IMR-90 (cell line): ENCODE data around the gene NRM. TPM values are rescaled to one million over a fixed set of nuclear protein-coding genes. Genes with fewer than 3 reads are reported as not detected.

Experiments
- ATAC-seq: fragments of 200-7000 bp; cut with Tn5 transposase; 2 replicates; pipeline ENCODE4 v1.9.1; 2020; ENCODE audit warnings: low read depth, mild to moderate bottlenecking, moderate library complexity
- BruUV-seq: library from RNA; stranded (reverse); fragments of 400-500 nt; replicated peaks from 2 replicates; lab custom pipeline; 2021; lab: Mats Ljungman, UMichigan
- CTCF ChIA-PET: fragments of 300-600 bp; formaldehyde crosslinking; extraction: SDS; loops from one replicate; lab custom pipeline; 2021; ENCODE audit warnings: antibody characterized with exemption; lab: Yijun Ruan, JAX
- POLR2A ChIA-PET: fragments of 300-600 bp; sonication (Branson Sonifier 250); formaldehyde crosslinking; loops from one replicate; lab custom pipeline; 2022; ENCODE audit warnings: antibody characterized with exemption; ENCODE audit not compliant: unreplicated experiment; lab: Charles Lee
- DNase-seq: peaks from one replicate; pipeline ENCODE4 v3.0.0; 2013
- H2AFZ ChIP-seq: replicated peaks from 2 replicates; pipeline ENCODE3; 2013; ENCODE audit warnings: low read length, mild to moderate bottlenecking; ENCODE audit not compliant: poor library complexity
- H2AK5ac ChIP-seq: 2 replicates; pipeline ENCODE4 v1.6.1; 2013; ENCODE audit warnings: low read depth, low read length, inconsistent platforms
- H2AK9ac ChIP-seq: replicated peaks from 2 replicates; pipeline ENCODE3; 2013; ENCODE audit warnings: mild to moderate bottlenecking, low read depth, low read length, moderate library complexity; ENCODE audit not compliant: poor library complexity
- H2BK120ac ChIP-seq: 2 replicates; pipeline ENCODE4 v1.6.1; 2013; ENCODE audit warnings: low read depth, low read length, inconsistent platforms
- H2BK15ac ChIP-seq: 3 replicates; pipeline ENCODE4 v1.6.1; 2013; ENCODE audit warnings: low read depth, low read length, inconsistent platforms
- H2BK20ac ChIP-seq: 2 replicates; pipeline ENCODE4 v1.6.1; 2013; ENCODE audit warnings: low read depth, mild to moderate bottlenecking, inconsistent platforms, low read length, moderate library complexity
- H2BK5ac ChIP-seq: 2 replicates; pipeline ENCODE4 v1.6.1; 2013; ENCODE audit warnings: mild to moderate bottlenecking, low read depth, low read length, inconsistent platforms; ENCODE audit not compliant: poor library complexity, severe bottlenecking
- H3K14ac ChIP-seq: replicated peaks from 2 replicates; pipeline ENCODE4 v1.6.1; 2013; ENCODE audit warnings: low read depth, low read length, inconsistent platforms
- H3K18ac ChIP-seq: 2 replicates; pipeline ENCODE4 v1.6.1; 2013; ENCODE audit warnings: low read depth, low read length, control low read depth
- H3K23ac ChIP-seq: 2 replicates; pipeline ENCODE4 v1.6.1; 2013; ENCODE audit warnings: low read depth, low read length, inconsistent platforms
- H3K27ac ChIP-seq: 2 replicates; pipeline ENCODE4 v1.5.1; 2013; ENCODE audit warnings: mild to moderate bottlenecking, control low read depth, low read length; ENCODE audit not compliant: insufficient read depth
- H3K27me3 ChIP-seq: 2 replicates; pipeline ENCODE4 v1.6.1; 2013; ENCODE audit warnings: low read length; ENCODE audit not compliant: control insufficient read depth, insufficient read depth
- H3K36me3 ChIP-seq: 2 replicates; pipeline ENCODE4 v1.6.1; 2013; ENCODE audit warnings: low read length, mixed read lengths; ENCODE audit not compliant: control insufficient read depth, insufficient read depth
- H3K4ac ChIP-seq: 2 replicates; pipeline ENCODE4 v1.6.1; 2013; ENCODE audit warnings: low read depth, low read length, inconsistent platforms
- H3K4me1 ChIP-seq: 2 replicates; pipeline ENCODE4 v1.6.1; 2013; ENCODE audit warnings: low read length, mixed read lengths; ENCODE audit not compliant: control insufficient read depth, insufficient read depth
- H3K4me2 ChIP-seq: 2 replicates; pipeline ENCODE4 v1.6.1; 2013; ENCODE audit warnings: low read depth, mild to moderate bottlenecking, control low read depth, low read length, moderate library complexity
- H3K4me3 ChIP-seq: 2 replicates; pipeline ENCODE4 v1.5.1; 2013; ENCODE audit warnings: low read depth, mild to moderate bottlenecking, control low read depth, low read length, moderate library complexity; ENCODE audit not compliant: insufficient read depth
- H3K56ac ChIP-seq: 2 replicates; pipeline ENCODE4 v1.6.1; 2013; ENCODE audit warnings: low read length, inconsistent platforms; ENCODE audit not compliant: insufficient read depth; ENCODE audit errors: extremely low read depth
- H3K79me1 ChIP-seq, 2 experiments: 2 replicates each; pipeline ENCODE4 v1.6.1; 2013; ENCODE audit warnings: low read length in 2 of 2, inconsistent platforms in 1 of 2, low read depth in 1 of 2
- H3K9ac ChIP-seq: 2 replicates; pipeline ENCODE4 v1.6.1; 2013; ENCODE audit warnings: low read depth, low read length, control low read depth
- H3K9me1 ChIP-seq: 2 replicates; pipeline ENCODE4 v1.6.1; 2013; ENCODE audit warnings: low read length, inconsistent platforms; ENCODE audit not compliant: insufficient read depth
- H3K9me3 ChIP-seq: 2 replicates; pipeline ENCODE4 v1.6.1; 2013; ENCODE audit warnings: low read length; ENCODE audit not compliant: control insufficient read depth, insufficient read depth
- H4K20me1 ChIP-seq: 2 replicates; pipeline ENCODE4 v1.6.1; 2013; ENCODE audit warnings: low read length, inconsistent platforms; ENCODE audit not compliant: insufficient read depth
- H4K5ac ChIP-seq: 2 replicates; pipeline ENCODE4 v1.6.1; 2013; ENCODE audit warnings: mild to moderate bottlenecking, low read depth, low read length, control low read depth
- H4K8ac ChIP-seq, 2 experiments: 2 replicates each; pipeline ENCODE4 v1.6.1; 2013; ENCODE audit warnings: low read depth in 2 of 2, low read length in 2 of 2, control low read depth in 1 of 2, inconsistent platforms in 1 of 2
- H4K91ac ChIP-seq: 2 replicates; pipeline ENCODE4 v1.6.1; 2013; ENCODE audit warnings: low read depth, low read length, inconsistent platforms; ENCODE audit not compliant: insufficient read depth
- BHLHE40 ChIP-seq: fragments of 150-350 bp; IDR thresholded peaks from 2 replicates; pipeline ENCODE4 v1.6.1; 2016; ENCODE audit warnings: mild to moderate bottlenecking, low read depth, low read length
- RFX5 ChIP-seq: IDR thresholded peaks from 2 replicates; pipeline ENCODE4 v1.8.0; 2012; ENCODE audit warnings: low read depth, mild to moderate bottlenecking, low read length, moderate library complexity
- SMC3 ChIP-seq: fragments of 150-350 bp; IDR thresholded peaks from 2 replicates; pipeline ENCODE4 v1.6.1; 2016; ENCODE audit warnings: low read depth, mild to moderate bottlenecking, antibody characterized with exemption, low read length, moderate library complexity
- WGBS, 2 experiments: methylation state at CpG; one replicate each; pipeline versions ENCODE4 v1.1.5 to v1.1.7; 2013; ENCODE audit warnings: missing lambda C conversion rate in 2 of 2; ENCODE audit not compliant: insufficient read length in 1 of 2; ENCODE audit errors: extremely low coverage in 2 of 2; 5-methylcytosine and 5-hydroxymethylcytosine counted together
- dilution Hi-C: fragments of 300-500 bp; cut with HindIII; formaldehyde crosslinking; loops from one replicate; pipeline ENCODE4 v1.14.3; 2018; ENCODE audit warnings: low sequenced_read_pairs; ENCODE audit not compliant: unreplicated experiment
- in situ Hi-C: fragments of 300-500 bp; cut with MboI; formaldehyde crosslinking; loops from 3 replicates; pipeline ENCODE4 v1.14.3; 2019; ENCODE audit warnings: low sequenced_read_pairs, inconsistent platforms, mixed read lengths
- intact Hi-C: fragments of 100-400 bp; cut with micrococcal nuclease; formaldehyde crosslinking; loops from 2 replicates; pipeline ENCODE4 v1.10.0; 2022
- polyA plus RNA-seq, 3 experiments: library from polyadenylated mRNA; depleted of rRNA; stranded (reverse); fragments of >200 nt; gene quantifications; 2 replicates each; pipeline ENCODE4 v1.2.3, GENCODE V29; 2012; ENCODE audit warnings: low replicate concordance in 1 of 3
- total RNA-seq: library from RNA; depleted of rRNA; stranded (reverse); fragments of >200 nt; gene quantifications from 2 replicates; pipeline ENCODE4 v1.2.3, GENCODE V29; 2012

Gene NRM
- total and polyA plus RNA-seq, 2 of the 4 experiments (the other 2 are of a cell fraction), result 2.2 to 27.0 TPM

- in situ Hi-C loops, result no loop called here
- H2BK15ac ChIP-seq, result no peak overlapping the region
- TF ChIP-seq RFX5 (no peak), SMC3 (no peak), BHLHE40 (no peak)
- ChIA-PET CTCF (no interaction called here), POLR2A (no interaction called here)
- no peak overlapping the region for H3K56ac ChIP-seq
- no peak overlapping the region for H2AK9ac ChIP-seq
- BruUV-seq, result no TSS peak
- no peak overlapping the region for H4K91ac ChIP-seq
- no peak overlapping the region for H3K4me3 ChIP-seq
- H4K5ac ChIP-seq, result no peak overlapping the region
- no peak overlapping the region for H2BK20ac ChIP-seq
- H4K20me1 ChIP-seq, result no peaks in the 10 kb centered on the region
- no peak overlapping the region for H3K4ac ChIP-seq
- no peak overlapping the region for H3K14ac ChIP-seq
- H4K8ac ChIP-seq, result no peak overlapping the region
- H2AK5ac ChIP-seq, result peak overlapping the region; percentile 8; the same call in 1 of the 2 replicates
- ATAC-seq (no peak), DNase-seq (no peak)
- WGBS, 2 experiments, result no CpG with 5 or more reads among the region's 5 CpGs
- H2BK120ac ChIP-seq, result 0 out of 2 replicates have a peak overlapping the region, but pooled peaks have one; percentile 3
- intact Hi-C loops, result no loop called here
- H2BK5ac ChIP-seq, result no peak overlapping the region
- H3K9me3 ChIP-seq, result no peaks in the 10 kb centered on the region
- 0 out of 2 replicates have a peak, but pooled peaks cover 2% of the 10 kb centered on the region for H3K9me1 ChIP-seq
- H3K18ac ChIP-seq, result no peak overlapping the region
- H3K79me1 ChIP-seq, result peaks cover 0 to 3% of the 10 kb centered on the region in 2 experiments; a peak in 1 of 4 replicates
- no peak overlapping the region for H3K23ac ChIP-seq
- peaks cover 5% of the 10 kb centered on the region; the same call in 1 of the 2 replicates for H3K4me1 ChIP-seq
- no peak overlapping the region for H3K4me2 ChIP-seq
- no peak overlapping the region for H3K27ac ChIP-seq
- dilution Hi-C loops, result no loop called here
- H3K36me3 ChIP-seq, result peaks cover 5% of the 10 kb centered on the region
- no peak overlapping the region for H2AFZ ChIP-seq
- no peak overlapping the region for H3K9ac ChIP-seq
- H3K27me3 ChIP-seq, result no peaks in the 10 kb centered on the region
Measured at GRCh38 chr6:30696432-30696831, 5.6 kb upstream of the NRM start.
